Measurements from ENCODE around the gene SERTAD4. TPM values are rescaled to one million over a fixed set of nuclear protein-coding genes. Genes with fewer than 3 reads are reported as not detected.
"Not testable (repeated sequence)": the region's sequence is repeated elsewhere in the genome, so short reads cannot be mapped to it uniquely, and the experiment has no call there.

The SERTAD4 gene
- total RNA-seq, 1 donor from 2014 or later = 4.6 TPM

GRCh38 chr1:210262897-210263272 is 30.3 kb downstream of the SERTAD4 start:
- intact Hi-C loops (cut with micrococcal nuclease) = no loop called here
- TF ChIP-seq CTCF (IDR thresholded peaks at IDR 0.05; ENCODE audit: borderline replicate concordance) = no peak
- peak overlapping the region; percentile 81 for H3K27ac ChIP-seq (replicated peaks)

GRCh38 chr1:210263963-210264362 is 31.4 kb downstream of the SERTAD4 start:
- peaks cover 44% of the 10 kb centered on the region for H3K4me1 ChIP-seq
- TF ChIP-seq CTCF (IDR thresholded peaks at IDR 0.05; ENCODE audit: borderline replicate concordance) = no peak
- H3K27me3 ChIP-seq (ENCODE audit: low read depth) = peaks cover 23% of the 10 kb centered on the region
- no peak for DNase-seq
- no peak overlapping the region for H3K4me3 ChIP-seq
- H3K27ac ChIP-seq (replicated peaks) = peak overlapping the region; percentile 81
- no peaks in the 10 kb centered on the region for H3K9me3 ChIP-seq (replicated peaks)
- intact Hi-C loops (cut with micrococcal nuclease) = no loop called here
- H3K36me3 ChIP-seq = no peaks in the 10 kb centered on the region

More at GRCh38 chr1:210262897-210263272, 30.3 kb downstream of the SERTAD4 start:
- Histone ChIP-seq H3K4me1 (peaks cover 44% of the 10 kb centered on the region), H3K36me3 (no peaks in the 10 kb centered on the region), H3K27me3 (ENCODE audit: low read depth) (peaks cover 19% of the 10 kb centered on the region), H3K9me3 (replicated peaks) (no peaks in the 10 kb centered on the region), H3K4me3 (no peak overlapping the region)
- no peak for DNase-seq

DNA sequence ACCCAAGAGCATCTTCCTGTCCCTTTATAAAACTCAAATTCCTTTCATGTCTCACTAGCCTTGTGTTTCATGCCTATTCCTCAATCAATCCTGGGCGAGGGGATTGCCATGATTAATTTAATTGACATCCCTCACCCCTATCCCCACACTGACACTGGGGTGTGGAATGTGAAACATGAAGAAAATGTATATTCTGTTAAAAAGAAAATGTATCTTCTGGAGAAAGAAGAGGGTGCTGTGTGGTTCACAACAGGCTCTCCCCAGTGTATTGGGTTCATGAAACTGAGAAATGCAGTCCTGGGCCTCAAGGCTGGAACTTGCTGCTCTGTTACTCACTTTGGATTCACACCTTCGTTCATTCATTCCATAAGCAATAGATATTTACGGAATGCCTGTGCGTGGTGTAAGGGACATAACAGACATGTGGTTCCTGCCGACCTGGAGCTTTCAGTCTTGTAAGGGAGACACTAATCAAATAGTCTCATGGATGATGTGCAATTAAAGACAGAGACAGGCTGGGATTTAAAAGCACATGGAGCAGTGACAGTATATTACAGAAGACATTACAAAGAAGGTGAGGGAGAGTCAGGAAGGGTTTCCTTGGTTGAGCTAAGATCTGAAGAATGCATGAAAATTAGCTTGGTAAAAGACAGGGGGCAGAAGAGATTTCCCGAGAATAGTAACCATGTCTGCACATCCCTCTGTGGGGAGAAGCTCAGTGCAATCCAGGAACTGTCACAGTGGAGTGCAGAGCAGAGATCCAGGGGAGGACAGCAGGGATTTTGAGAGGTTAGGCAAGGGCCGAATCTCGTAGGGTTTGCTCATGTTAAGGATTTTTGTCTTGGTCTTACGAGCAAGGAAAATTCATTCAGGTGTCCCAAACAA is 32.1 kb downstream of the SERTAD4 start:
- H3K9me3 ChIP-seq (replicated peaks) = no peaks in the 10 kb centered on the region
- no peaks in the 10 kb centered on the region for H3K36me3 ChIP-seq
- H3K27me3 ChIP-seq (ENCODE audit: low read depth) = peaks cover 26% of the 10 kb centered on the region
- DNase-seq = no peak
- H3K4me1 ChIP-seq = peaks cover 42% of the 10 kb centered on the region
- intact Hi-C loops (cut with micrococcal nuclease) = no loop called here
- no peak overlapping the region for H3K27ac ChIP-seq (replicated peaks)
- no peak overlapping the region for H3K4me3 ChIP-seq
- TF ChIP-seq CTCF (IDR thresholded peaks at IDR 0.05; ENCODE audit: borderline replicate concordance) = peak; percentile 29

DNA sequence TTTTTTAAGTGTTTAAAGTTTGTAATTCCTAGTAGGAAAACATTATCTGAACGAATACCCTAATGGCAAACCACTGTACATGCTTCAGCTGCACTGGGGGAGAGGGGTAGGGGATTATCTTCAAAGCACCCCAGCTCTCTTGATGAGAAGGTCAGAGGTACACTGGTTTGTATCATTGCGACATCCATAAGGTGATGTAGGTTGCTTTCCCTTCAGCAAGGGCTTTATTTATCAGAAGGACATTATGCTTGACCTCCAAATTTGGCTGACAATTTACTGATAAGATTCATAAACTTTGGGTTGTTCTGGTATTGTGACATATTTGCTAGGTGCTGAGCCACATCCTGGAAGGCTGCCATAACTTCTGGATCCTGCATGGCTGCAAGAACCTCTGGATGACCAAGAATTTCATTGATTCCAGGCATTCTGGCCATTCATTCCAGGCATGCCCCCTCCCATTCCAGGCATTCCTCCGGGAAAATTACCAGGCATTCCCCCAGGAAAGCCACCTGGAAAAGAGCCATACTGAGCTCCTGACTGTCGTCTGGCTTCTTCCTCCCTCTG is 32.9 kb downstream of the SERTAD4 start:
- DNase-seq; H3K4me3 ChIP-seq; H3K9me3 ChIP-seq (replicated peaks); H3K36me3 ChIP-seq; intact Hi-C loops (cut with micrococcal nuclease); H3K27ac ChIP-seq (replicated peaks): not testable (repeated sequence)
- Histone ChIP-seq H3K4me1 (peaks cover 35% of the 10 kb centered on the region), H3K27me3 (ENCODE audit: low read depth) (peaks cover 33% of the 10 kb centered on the region)

DNA sequence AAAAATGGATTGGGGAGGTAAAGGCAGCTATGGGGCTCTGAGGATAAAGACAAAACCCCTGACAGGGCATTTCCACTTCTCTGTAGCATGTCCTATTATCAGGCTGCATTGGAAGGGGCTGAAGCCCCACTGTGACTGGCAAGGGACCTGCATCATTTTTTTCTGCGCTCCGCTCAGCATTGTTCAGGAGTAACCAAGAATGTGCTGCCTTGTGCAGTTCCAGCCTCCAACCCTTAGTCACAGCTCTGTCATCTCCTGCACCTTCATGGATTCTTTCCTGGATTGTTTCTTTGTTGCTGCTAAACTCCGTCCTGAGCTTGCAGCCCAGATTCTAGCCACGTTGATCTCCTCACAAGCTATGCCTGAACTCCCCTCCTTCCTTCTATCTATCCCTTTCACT is 37.4 kb downstream of the SERTAD4 start:
- Histone ChIP-seq H3K9me3 (replicated peaks) (no peaks in the 10 kb centered on the region), H3K4me3 (no peak overlapping the region), H3K4me1 (peaks cover 11% of the 10 kb centered on the region), H3K36me3 (no peaks in the 10 kb centered on the region), H3K27ac (replicated peaks) (no peak overlapping the region), H3K27me3 (ENCODE audit: low read depth) (peaks cover 37% of the 10 kb centered on the region)
- no peak for TF ChIP-seq CTCF (IDR thresholded peaks at IDR 0.05; ENCODE audit: borderline replicate concordance)
- DNase-seq = no peak
- intact Hi-C loops (cut with micrococcal nuclease) = no loop called here

- H3K4me1 ChIP-seq = no peaks in the 10 kb centered on the region
- peaks cover 21% of the 10 kb centered on the region for H3K27me3 ChIP-seq (ENCODE audit: low read depth)
- H3K9me3 ChIP-seq (replicated peaks) = no peaks in the 10 kb centered on the region
- no peak for DNase-seq
- intact Hi-C loops (cut with micrococcal nuclease) = no loop called here
- no peak for TF ChIP-seq CTCF (IDR thresholded peaks at IDR 0.05; ENCODE audit: borderline replicate concordance)
- no peak overlapping the region for H3K4me3 ChIP-seq
- no peak overlapping the region for H3K27ac ChIP-seq (replicated peaks)
- no peaks in the 10 kb centered on the region for H3K36me3 ChIP-seq
Measured at GRCh38 chr1:210272666-210273065, 40.1 kb downstream of the SERTAD4 start.

All from left ventricle myocardium inferior (tissue), 1 donor.